DND-41 (cell line): ENCODE measurements around the gene CDC20.

Experiments used
- ATAC-seq: fragments of 200-7000 bp; cut with Tn5 transposase; 3 replicates; pipeline ENCODE4 v1.9.1; 2021; ENCODE audit warnings: low read depth; ENCODE audit not compliant: insufficient read depth
- DNase-seq: peaks from one replicate; pipeline ENCODE4 v3.0.0-alpha.2; 2020
- H2AFZ ChIP-seq: 2 replicates; pipeline ENCODE4 v1.6.0; 2012; ENCODE audit warnings: low read depth, low read length
- H3K27ac ChIP-seq: 2 replicates; pipeline ENCODE4 v1.5.1; 2012; ENCODE audit warnings: low read length, inconsistent platforms
- H3K27me3 ChIP-seq: fragments of 200-600 bp; sonication (generic); 2 replicates; pipeline ENCODE4 v1.6.0; 2012; ENCODE audit warnings: low read length, mild to moderate bottlenecking, inconsistent platforms; ENCODE audit not compliant: insufficient read depth, poor library complexity
- H3K36me3 ChIP-seq: 2 replicates; pipeline ENCODE4 v1.5.1; 2012; ENCODE audit warnings: low read length, inconsistent platforms; ENCODE audit not compliant: insufficient read depth
- H3K4me1 ChIP-seq: 2 replicates; pipeline ENCODE4 v1.5.1; 2012; ENCODE audit warnings: mild to moderate bottlenecking, low read length; ENCODE audit not compliant: insufficient read depth
- H3K4me2 ChIP-seq: 2 replicates; pipeline ENCODE4 v1.6.0; 2012; ENCODE audit warnings: mild to moderate bottlenecking, moderate library complexity, low read length, inconsistent platforms; ENCODE audit not compliant: insufficient read depth
- H3K4me3 ChIP-seq, 2 experiments: fragments of 200-600 bp in 1 of 2; shearing (Covaris generic) in 1 of 2; 2 replicates each; pipeline ENCODE4 v1.5.1; 2012 to 2016; ENCODE audit warnings: inconsistent platforms in 2 of 2, low read length in 2 of 2, mild to moderate bottlenecking in 2 of 2, low read depth in 1 of 2, moderate library complexity in 1 of 2
- H3K79me2 ChIP-seq: 2 replicates; pipeline ENCODE4 v1.6.0; 2012; ENCODE audit warnings: low read length, inconsistent platforms; ENCODE audit not compliant: insufficient read depth
- H3K9ac ChIP-seq: 2 replicates; pipeline ENCODE4 v1.6.0; 2012; ENCODE audit warnings: low read depth, mild to moderate bottlenecking, inconsistent platforms, low read length, moderate library complexity
- H3K9me3 ChIP-seq: 2 replicates; pipeline ENCODE4 v1.5.1; 2012; ENCODE audit warnings: low read length, moderate library complexity, mild to moderate bottlenecking, inconsistent platforms; ENCODE audit not compliant: insufficient read depth, severe bottlenecking
- H4K20me1 ChIP-seq: 2 replicates; pipeline ENCODE4 v1.6.0; 2012; ENCODE audit warnings: low read length; ENCODE audit not compliant: insufficient read depth
- EZH2 ChIP-seq: IDR thresholded peaks from 3 replicates; pipeline ENCODE4 v1.6.1; 2012; ENCODE audit warnings: borderline replicate concordance, low read depth, mild to moderate bottlenecking, moderate library complexity, low read length, inconsistent platforms; ENCODE audit not compliant: severe bottlenecking
- TF ChIP-seq, protein P1 (sequence below): IDR thresholded peaks from 2 replicates; pipeline ENCODE4 v1.5.1; 2012; ENCODE audit warnings: borderline replicate concordance, low read length, moderate library complexity, mild to moderate bottlenecking; ENCODE audit not compliant: poor library complexity, severe bottlenecking; ENCODE audit errors: extremely low read depth

CDC20 gene

DNA sequence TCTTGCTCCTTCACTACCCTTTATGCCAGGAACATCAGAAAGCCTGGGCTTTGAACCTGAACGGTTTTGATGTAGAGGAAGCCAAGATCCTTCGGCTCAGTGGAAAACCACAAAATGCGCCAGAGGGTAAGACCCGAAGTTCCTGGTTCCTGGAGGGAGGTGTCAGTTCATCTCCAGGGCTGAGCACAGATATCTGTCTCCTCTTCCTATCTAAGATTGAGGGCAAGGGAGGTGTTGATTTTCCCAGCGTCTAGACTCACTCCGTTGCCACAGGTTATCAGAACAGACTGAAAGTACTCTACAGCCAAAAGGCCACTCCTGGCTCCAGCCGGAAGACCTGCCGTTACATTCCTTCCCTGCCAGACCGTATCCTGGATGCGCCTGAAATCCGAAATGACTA, 915 bp downstream of the CDC20 start:
- DNase-seq (no peak), ATAC-seq (no peak)
- Histone ChIP-seq H4K20me1 (peaks cover 20% of the 10 kb centered on the region), H3K4me1 (peaks cover 36% of the 10 kb centered on the region), H3K27me3 (no peaks in the 10 kb centered on the region), H3K4me3 (peak overlapping the region; percentile 68 to 85), H3K9me3 (no peaks in the 10 kb centered on the region), H3K9ac (peak overlapping the region; percentile 86), H3K27ac (peak overlapping the region; percentile 97), H3K79me2 (peaks cover 41% of the 10 kb centered on the region), H3K36me3 (peaks cover 58% of the 10 kb centered on the region), H3K4me2 (peak overlapping the region; percentile 89), H2AFZ (no peak overlapping the region)
- TF ChIP-seq, protein P1, sequence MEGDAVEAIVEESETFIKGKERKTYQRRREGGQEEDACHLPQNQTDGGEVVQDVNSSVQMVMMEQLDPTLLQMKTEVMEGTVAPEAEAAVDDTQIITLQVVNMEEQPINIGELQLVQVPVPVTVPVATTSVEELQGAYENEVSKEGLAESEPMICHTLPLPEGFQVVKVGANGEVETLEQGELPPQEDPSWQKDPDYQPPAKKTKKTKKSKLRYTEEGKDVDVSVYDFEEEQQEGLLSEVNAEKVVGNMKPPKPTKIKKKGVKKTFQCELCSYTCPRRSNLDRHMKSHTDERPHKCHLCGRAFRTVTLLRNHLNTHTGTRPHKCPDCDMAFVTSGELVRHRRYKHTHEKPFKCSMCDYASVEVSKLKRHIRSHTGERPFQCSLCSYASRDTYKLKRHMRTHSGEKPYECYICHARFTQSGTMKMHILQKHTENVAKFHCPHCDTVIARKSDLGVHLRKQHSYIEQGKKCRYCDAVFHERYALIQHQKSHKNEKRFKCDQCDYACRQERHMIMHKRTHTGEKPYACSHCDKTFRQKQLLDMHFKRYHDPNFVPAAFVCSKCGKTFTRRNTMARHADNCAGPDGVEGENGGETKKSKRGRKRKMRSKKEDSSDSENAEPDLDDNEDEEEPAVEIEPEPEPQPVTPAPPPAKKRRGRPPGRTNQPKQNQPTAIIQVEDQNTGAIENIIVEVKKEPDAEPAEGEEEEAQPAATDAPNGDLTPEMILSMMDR, result no peak
- TF ChIP-seq EZH2, result no peak

DNA sequence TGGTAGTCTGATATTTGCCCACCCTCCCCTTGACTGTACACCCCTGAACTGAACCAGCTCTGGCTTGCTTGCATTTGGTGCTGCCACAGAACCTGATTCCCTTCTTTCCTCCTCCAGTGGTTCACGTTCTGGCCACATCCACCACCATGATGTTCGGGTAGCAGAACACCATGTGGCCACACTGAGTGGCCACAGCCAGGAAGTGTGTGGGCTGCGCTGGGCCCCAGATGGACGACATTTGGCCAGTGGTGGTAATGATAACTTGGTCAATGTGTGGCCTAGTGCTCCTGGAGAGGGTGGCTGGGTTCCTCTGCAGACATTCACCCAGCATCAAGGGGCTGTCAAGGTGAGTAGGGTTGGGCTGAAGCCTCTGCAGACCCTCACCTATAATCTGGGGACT, 1.8 kb downstream of the CDC20 start:
- Histone ChIP-seq H3K4me2 (peak overlapping the region; percentile 89), H3K79me2 (peaks cover 44% of the 10 kb centered on the region), H3K9me3 (no peaks in the 10 kb centered on the region), H3K27me3 (no peaks in the 10 kb centered on the region), H3K9ac (peak overlapping the region; percentile 86; the same call in 1 of the 2 replicates), H4K20me1 (peaks cover 20% of the 10 kb centered on the region), H3K4me3 (peak overlapping the region in 1 of 2 experiments; percentile 85; a peak in 3 of 4 replicates), H2AFZ (no peak overlapping the region), H3K27ac (peak overlapping the region; percentile 97; the same call in 1 of the 2 replicates), H3K36me3 (peaks cover 67% of the 10 kb centered on the region), H3K4me1 (peaks cover 40% of the 10 kb centered on the region)
- no peak for ATAC-seq
- DNase-seq, result no peak
- no peak for TF ChIP-seq EZH2
- TF ChIP-seq, protein P1, result no peak

DNA sequence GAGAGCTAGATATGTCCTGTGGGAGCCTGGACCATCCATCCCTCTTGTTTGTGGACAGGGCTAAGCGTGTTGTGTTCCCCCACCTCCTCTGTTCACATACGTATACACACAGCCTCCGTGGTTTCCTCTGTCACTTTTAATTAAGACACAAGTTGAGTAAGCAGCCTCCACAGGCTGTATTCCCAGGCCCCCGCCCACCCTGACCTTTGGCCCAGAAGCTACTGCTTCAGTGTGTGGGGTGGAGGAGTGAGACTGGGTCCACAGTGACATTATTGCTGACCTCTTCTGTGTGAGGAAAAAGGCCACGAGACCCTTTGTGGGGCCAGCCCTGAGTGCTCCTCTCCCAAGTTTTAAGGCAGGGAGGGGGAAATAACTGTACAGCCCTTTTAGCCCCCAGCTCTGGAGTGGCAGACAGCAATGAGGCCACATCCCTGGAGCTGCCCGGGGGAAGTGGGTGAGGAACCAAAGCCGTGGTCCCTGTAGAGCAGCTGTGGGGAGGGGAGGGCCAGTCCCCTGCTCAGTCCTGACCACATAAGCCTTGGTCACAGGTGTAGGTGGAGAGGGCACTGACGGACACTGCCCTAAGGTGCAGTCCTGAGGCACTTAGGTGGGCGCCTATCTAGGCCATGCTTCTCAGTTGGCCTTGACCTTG, 4.6 kb downstream of the CDC20 start:
- no peak for DNase-seq
- Histone ChIP-seq H3K4me3 (no peak overlapping the region), H3K36me3 (peaks cover 73% of the 10 kb centered on the region), H3K27me3 (no peaks in the 10 kb centered on the region), H4K20me1 (peaks cover 24% of the 10 kb centered on the region), H3K9ac (no peak overlapping the region), H2AFZ (no peak overlapping the region), H3K9me3 (no peaks in the 10 kb centered on the region), H3K4me1 (peaks cover 50% of the 10 kb centered on the region), H3K4me2 (no peak overlapping the region), H3K27ac (no peak overlapping the region; the same call in 1 of the 2 replicates), H3K79me2 (peaks cover 64% of the 10 kb centered on the region)
- no peak for ATAC-seq
- TF ChIP-seq EZH2, result no peak
- TF ChIP-seq, protein P1, result no peak
